ENCODE results near the gene DROSHA. TPM values are rescaled to one million over a fixed set of nuclear protein-coding genes. Genes with fewer than 3 reads are reported as not detected.

Gene DROSHA
- total and polyA plus RNA-seq, 2 donors (not counting 3 experiments of a cell fraction or from before 2014, with no cell fraction given), result 49.1 to 96.4 TPM

DNA sequence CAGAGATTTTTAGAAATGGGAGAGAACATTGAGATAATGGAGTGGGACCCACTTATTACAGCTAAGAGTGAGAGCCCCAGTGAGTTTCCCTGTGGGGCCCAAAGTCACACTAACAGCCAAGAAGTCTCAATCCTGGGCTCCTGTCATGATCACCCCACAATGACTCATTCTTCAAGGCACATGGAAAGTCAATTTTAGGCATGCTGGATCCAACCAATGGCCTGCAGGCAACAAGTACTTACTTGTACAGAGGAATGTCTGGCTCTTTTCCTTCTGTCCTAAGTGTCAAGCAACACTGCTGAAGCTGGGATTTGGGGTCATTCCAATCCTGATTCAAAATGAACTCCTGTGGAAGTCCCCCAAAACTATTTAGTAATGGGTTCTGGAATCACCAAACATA is 123.1 kb downstream of the DROSHA start:
- no peak overlapping the region for H3K4me3 ChIP-seq (replicated peaks in 1 of 3; ENCODE audit: insufficient read depth in 1 of 3, low read depth in 1 of 3, low read length in 3 of 3)
- H4K20me1 ChIP-seq (replicated peaks; ENCODE audit: control insufficient read depth, extremely low read depth, insufficient read depth, low read length), result no peaks in the 10 kb centered on the region
- peaks cover 0 to 11% of the 10 kb centered on the region in 2 experiments for H3K36me3 ChIP-seq (ENCODE audit: control insufficient read depth in 2 of 2, extremely low read depth in 1 of 2, insufficient read depth in 2 of 2, low read length in 2 of 2)
- H3K27me3 ChIP-seq (ENCODE audit: control insufficient read depth in 2 of 2, insufficient read depth in 2 of 2, low read length in 2 of 2), result no peaks in the 10 kb centered on the region
- no peaks in the 10 kb centered on the region for H3K79me2 ChIP-seq (ENCODE audit: control insufficient read depth, insufficient read depth, low read length)
- peaks cover 16% of the 10 kb centered on the region for H3K4me1 ChIP-seq (ENCODE audit: control insufficient read depth, extremely low read depth, insufficient read depth, low read length)
- POLR2A ChIA-PET, result no interaction called here
- H3K27ac ChIP-seq (ENCODE audit: insufficient read depth, low read depth, low read length), result no peak overlapping the region
- BruUV-seq (replicated peaks), result no TSS peak
- H3K9me3 ChIP-seq (replicated peaks; ENCODE audit: control insufficient read depth, insufficient read depth, low read length), result no peaks in the 10 kb centered on the region
- H3K4me2 ChIP-seq (ENCODE audit: insufficient read depth, low read length), result no peak overlapping the region
- CTCF ChIA-PET, result interaction anchor here (1.7 kb wide), 1 partner anchor 11 kb away, joined by 6 read pairs; no protein-coding TSS in a partner anchor
- TF ChIP-seq EZH2 (IDR thresholded peaks at IDR 0.05; ENCODE audit: borderline replicate concordance, low read depth, low read length, severe bottlenecking) (no peak), MAX (IDR thresholded peaks at IDR 0.05; ENCODE audit: insufficient read depth, insufficient read length) (no peak), GATA2 (IDR thresholded peaks at IDR 0.05; ENCODE audit: insufficient read depth, insufficient read length, low read depth, low read length) (no peak), JUN (IDR thresholded peaks at IDR 0.05; ENCODE audit: borderline replicate concordance, insufficient read depth, insufficient read length, low read depth) (no peak), POLR2A (IDR thresholded peaks at IDR 0.05; ENCODE audit: low read depth, low read length) (no peak), FOS (IDR thresholded peaks at IDR 0.05; ENCODE audit: borderline replicate concordance, insufficient read depth, low read length) (no peak), MYC (IDR thresholded peaks at IDR 0.05; ENCODE audit: low read depth, low read length) (no peak), POLR2AphosphoS5 (IDR thresholded peaks at IDR 0.05; ENCODE audit: insufficient read depth, low read depth, low read length) (no peak)
- TF ChIP-seq, protein P1, sequence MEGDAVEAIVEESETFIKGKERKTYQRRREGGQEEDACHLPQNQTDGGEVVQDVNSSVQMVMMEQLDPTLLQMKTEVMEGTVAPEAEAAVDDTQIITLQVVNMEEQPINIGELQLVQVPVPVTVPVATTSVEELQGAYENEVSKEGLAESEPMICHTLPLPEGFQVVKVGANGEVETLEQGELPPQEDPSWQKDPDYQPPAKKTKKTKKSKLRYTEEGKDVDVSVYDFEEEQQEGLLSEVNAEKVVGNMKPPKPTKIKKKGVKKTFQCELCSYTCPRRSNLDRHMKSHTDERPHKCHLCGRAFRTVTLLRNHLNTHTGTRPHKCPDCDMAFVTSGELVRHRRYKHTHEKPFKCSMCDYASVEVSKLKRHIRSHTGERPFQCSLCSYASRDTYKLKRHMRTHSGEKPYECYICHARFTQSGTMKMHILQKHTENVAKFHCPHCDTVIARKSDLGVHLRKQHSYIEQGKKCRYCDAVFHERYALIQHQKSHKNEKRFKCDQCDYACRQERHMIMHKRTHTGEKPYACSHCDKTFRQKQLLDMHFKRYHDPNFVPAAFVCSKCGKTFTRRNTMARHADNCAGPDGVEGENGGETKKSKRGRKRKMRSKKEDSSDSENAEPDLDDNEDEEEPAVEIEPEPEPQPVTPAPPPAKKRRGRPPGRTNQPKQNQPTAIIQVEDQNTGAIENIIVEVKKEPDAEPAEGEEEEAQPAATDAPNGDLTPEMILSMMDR (IDR thresholded peaks at IDR 0.05; ENCODE audit: extremely low read depth in 1 of 2, insufficient read depth in 1 of 2, low read depth in 1 of 2, low read length in 2 of 2), result no peak
- no peak overlapping the region for H2AFZ ChIP-seq (ENCODE audit: low read depth, low read length)
- H3K9me1 ChIP-seq (replicated peaks; ENCODE audit: control insufficient read depth, extremely low read depth, insufficient read depth, low read length), result no peaks in the 10 kb centered on the region
- dilution Hi-C loops (cut with MboI; ENCODE audit: extremely low pct_ligation_motif_present, low sequenced_read_pairs), result no loop called here
- intact Hi-C loops (cut with micrococcal nuclease), result no loop called here
- DNase-seq (ENCODE audit: low read depth, low spot score) (no peak), FAIRE-seq (no peak)
- no peak overlapping the region for H3K9ac ChIP-seq (replicated peaks; ENCODE audit: extremely low read depth, insufficient read depth, low read length)

Data from endothelial cell of umbilical vein (primary cell).